Keratinocyte (primary cell): ENCODE data around the gene TMPRSS13. TPM values are rescaled to one million over a fixed set of nuclear protein-coding genes. Genes with fewer than 3 reads are reported as not detected.

Experiments
- DNase-seq: peaks from one replicate; pipeline ENCODE4 v3.0.0-alpha.2; 2011; ENCODE audit warnings: low read depth, missing footprints, low spot score
- FAIRE-seq: peaks from 2 replicates; lab custom pipeline; 2011; peaks lifted over from hg19 to GRCh38; lab: Jason Lieb, UNC
- H2AFZ ChIP-seq: 2 replicates; pipeline ENCODE4 v1.6.0; 2012; ENCODE audit warnings: low read length, control low read depth, inconsistent platforms; ENCODE audit not compliant: control insufficient read depth
- H3K27ac ChIP-seq: 2 replicates; pipeline ENCODE4 v1.5.1; 2011; ENCODE audit warnings: low read length; ENCODE audit not compliant: control insufficient read depth, insufficient read depth
- H3K27me3 ChIP-seq: 3 replicates; pipeline ENCODE4 v1.6.0; 2011; ENCODE audit warnings: low read length; ENCODE audit not compliant: control insufficient read depth, insufficient read depth; ENCODE audit errors: extremely low read depth
- H3K36me3 ChIP-seq, 2 experiments: 2 replicates in 1 of 2; 3 replicates in 1 of 2; pipeline ENCODE4 v1.5.1; 2011; ENCODE audit warnings: low read length in 2 of 2, mild to moderate bottlenecking in 1 of 2; ENCODE audit not compliant: control insufficient read depth in 2 of 2, insufficient read depth in 2 of 2; ENCODE audit errors: extremely low read depth in 1 of 2
- H3K4me1 ChIP-seq: 3 replicates; pipeline ENCODE4 v1.5.1; 2011; ENCODE audit warnings: low read length; ENCODE audit not compliant: control insufficient read depth, insufficient read depth; ENCODE audit errors: extremely low read depth
- H3K4me2 ChIP-seq: 3 replicates; pipeline ENCODE4 v1.6.0; 2011; ENCODE audit warnings: low read depth, low read length; ENCODE audit not compliant: control insufficient read depth, insufficient read depth; ENCODE audit errors: extremely low read depth
- H3K4me3 ChIP-seq, 3 experiments: fragments of 200-600 bp in 1 of 3; sonication (generic) in 1 of 3; 2 replicates in 2 of 3; 3 replicates in 1 of 3; pipeline ENCODE4 v1.5.1; 2011 to 2016; ENCODE audit warnings: low read length in 3 of 3, mild to moderate bottlenecking in 3 of 3, control low read depth in 2 of 3, inconsistent platforms in 1 of 3, low read depth in 1 of 3, mixed read lengths in 1 of 3, mixed run types in 1 of 3, moderate library complexity in 1 of 3; ENCODE audit not compliant: control insufficient read depth in 2 of 3, insufficient read depth in 2 of 3; ENCODE audit errors: extremely low read depth in 1 of 3
- H3K79me2 ChIP-seq: 2 replicates; pipeline ENCODE4 v1.6.0; 2012; ENCODE audit warnings: low read length; ENCODE audit not compliant: control insufficient read depth, insufficient read depth
- H3K9ac ChIP-seq: 3 replicates; pipeline ENCODE4 v1.6.0; 2011; ENCODE audit warnings: low read length; ENCODE audit not compliant: control insufficient read depth, insufficient read depth; ENCODE audit errors: extremely low read depth
- H3K9me1 ChIP-seq: 3 replicates; pipeline ENCODE4 v1.6.0; 2011; ENCODE audit warnings: low read length; ENCODE audit not compliant: control insufficient read depth, insufficient read depth; ENCODE audit errors: extremely low read depth
- H3K9me3 ChIP-seq: 2 replicates; pipeline ENCODE4 v1.5.1; 2012; ENCODE audit warnings: low read depth, low read length; ENCODE audit not compliant: control insufficient read depth
- H4K20me1 ChIP-seq: 3 replicates; pipeline ENCODE4 v1.6.0; 2011; ENCODE audit warnings: low read length; ENCODE audit not compliant: control insufficient read depth, insufficient read depth; ENCODE audit errors: extremely low read depth
- EZH2 ChIP-seq: IDR thresholded peaks from one replicate; pipeline ENCODE4 v1.6.1; 2012; ENCODE audit warnings: inconsistent platforms, mild to moderate bottlenecking, low read length, moderate library complexity
- dilution Hi-C: fragments of 300-500 bp; cut with MboI; formaldehyde crosslinking; loops from one replicate; pipeline ENCODE4 v1.7.0; 2020; ENCODE audit warnings: low sequenced_read_pairs; ENCODE audit not compliant: extremely low pct_ligation_motif_present
- polyA plus RNA-seq, 5 experiments: library from polyadenylated mRNA; depleted of rRNA in 3 of 5; stranded (reverse) in 3 of 5; stranded (forward) in 1 of 5; unstranded in 1 of 5; fragments of >200 nt; gene quantifications; 1 replicate in 1 of 5; 2 replicates in 3 of 5; 3 replicates in 1 of 5; pipeline versions ENCODE4 v1.2.1 to v1.2.3, GENCODE V29; 2011 to 2012; ENCODE audit warnings: missing spikeins in 2 of 5, low read depth in 1 of 5, low replicate concordance in 1 of 5
- TF ChIP-seq, protein P1 (sequence below), 3 experiments: IDR thresholded peaks in 1 of 3; conservative IDR thresholded peaks in 1 of 3; optimal IDR thresholded peaks in 1 of 3; 2 replicates in 2 of 3; 3 replicates in 1 of 3; pipeline versions ENCODE3 to v1.5.1; 2011; ENCODE audit warnings: low read length in 3 of 3, mild to moderate bottlenecking in 3 of 3, moderate library complexity in 2 of 3, control low read depth in 1 of 3, inconsistent platforms in 1 of 3; ENCODE audit not compliant: insufficient read depth in 2 of 3; ENCODE audit errors: extremely low read depth in 1 of 3

TMPRSS13 gene
- polyA plus RNA-seq, 1 donor (not counting 4 experiments of a cell fraction or from before 2014, with no cell fraction given): 1.8 TPM

GRCh38 chr11:117972629-117973502 is 43.7 kb upstream of the TMPRSS13 start:
- dilution Hi-C loops: no loop called here
- no peak overlapping the region for H2AFZ ChIP-seq
- H3K4me2 ChIP-seq: no peak overlapping the region
- TF ChIP-seq EZH2: no peak
- TF ChIP-seq, protein P1, sequence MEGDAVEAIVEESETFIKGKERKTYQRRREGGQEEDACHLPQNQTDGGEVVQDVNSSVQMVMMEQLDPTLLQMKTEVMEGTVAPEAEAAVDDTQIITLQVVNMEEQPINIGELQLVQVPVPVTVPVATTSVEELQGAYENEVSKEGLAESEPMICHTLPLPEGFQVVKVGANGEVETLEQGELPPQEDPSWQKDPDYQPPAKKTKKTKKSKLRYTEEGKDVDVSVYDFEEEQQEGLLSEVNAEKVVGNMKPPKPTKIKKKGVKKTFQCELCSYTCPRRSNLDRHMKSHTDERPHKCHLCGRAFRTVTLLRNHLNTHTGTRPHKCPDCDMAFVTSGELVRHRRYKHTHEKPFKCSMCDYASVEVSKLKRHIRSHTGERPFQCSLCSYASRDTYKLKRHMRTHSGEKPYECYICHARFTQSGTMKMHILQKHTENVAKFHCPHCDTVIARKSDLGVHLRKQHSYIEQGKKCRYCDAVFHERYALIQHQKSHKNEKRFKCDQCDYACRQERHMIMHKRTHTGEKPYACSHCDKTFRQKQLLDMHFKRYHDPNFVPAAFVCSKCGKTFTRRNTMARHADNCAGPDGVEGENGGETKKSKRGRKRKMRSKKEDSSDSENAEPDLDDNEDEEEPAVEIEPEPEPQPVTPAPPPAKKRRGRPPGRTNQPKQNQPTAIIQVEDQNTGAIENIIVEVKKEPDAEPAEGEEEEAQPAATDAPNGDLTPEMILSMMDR (optimal IDR thresholded peaks at IDR 0.05 in 1 of 3, IDR thresholded peaks at IDR 0.05 in 1 of 3, conservative IDR thresholded peaks at IDR 0.05 in 1 of 3; ENCODE audit: extremely low read depth in 1 of 3, insufficient read depth in 2 of 3, low read length in 3 of 3): no peak
- H3K9me1 ChIP-seq: no peaks in the 10 kb centered on the region
- no peaks in the 10 kb centered on the region for H3K36me3 ChIP-seq
- no peaks in the 10 kb centered on the region for H3K9me3 ChIP-seq
- DNase-seq (no peak), FAIRE-seq (no peak)
- H3K4me1 ChIP-seq: peaks cover 5% of the 10 kb centered on the region
- no peaks in the 10 kb centered on the region for H4K20me1 ChIP-seq
- H3K79me2 ChIP-seq: no peaks in the 10 kb centered on the region
- H3K9ac ChIP-seq: no peak overlapping the region
- no peak overlapping the region for H3K4me3 ChIP-seq
- no peak overlapping the region for H3K27ac ChIP-seq
- peaks cover 5% of the 10 kb centered on the region for H3K27me3 ChIP-seq

GRCh38 chr11:117972044-117972443 is 42.8 kb upstream of the TMPRSS13 start:
- Histone ChIP-seq H2AFZ (no peak overlapping the region), H3K4me1 (peaks cover 5% of the 10 kb centered on the region), H4K20me1 (no peaks in the 10 kb centered on the region), H3K36me3 (no peaks in the 10 kb centered on the region), H3K9me3 (no peaks in the 10 kb centered on the region), H3K79me2 (no peaks in the 10 kb centered on the region), H3K27ac (no peak overlapping the region), H3K27me3 (peaks cover 5% of the 10 kb centered on the region), H3K9ac (no peak overlapping the region), H3K9me1 (no peaks in the 10 kb centered on the region), H3K4me2 (no peak overlapping the region), H3K4me3 (no peak overlapping the region)
- DNase-seq: no peak
- FAIRE-seq: no peak
- dilution Hi-C loops: no loop called here
- no peak for TF ChIP-seq EZH2
- TF ChIP-seq, protein P1 (optimal IDR thresholded peaks at IDR 0.05 in 1 of 3, IDR thresholded peaks at IDR 0.05 in 1 of 3, conservative IDR thresholded peaks at IDR 0.05 in 1 of 3; ENCODE audit: extremely low read depth in 1 of 3, insufficient read depth in 2 of 3, low read length in 3 of 3): no peak
